GM19238 (cell line): ENCODE data around the gene GPR78.
A peak's percentile ranks its signal among the peaks of the same experiment; 100 is the strongest.

ENCODE experiments used
- DNase-seq: peaks from one replicate; pipeline ENCODE4 v3.0.0; 2011; ENCODE audit warnings: low spot score; ENCODE audit not compliant: insufficient read length

Gene GPR78

DNA sequence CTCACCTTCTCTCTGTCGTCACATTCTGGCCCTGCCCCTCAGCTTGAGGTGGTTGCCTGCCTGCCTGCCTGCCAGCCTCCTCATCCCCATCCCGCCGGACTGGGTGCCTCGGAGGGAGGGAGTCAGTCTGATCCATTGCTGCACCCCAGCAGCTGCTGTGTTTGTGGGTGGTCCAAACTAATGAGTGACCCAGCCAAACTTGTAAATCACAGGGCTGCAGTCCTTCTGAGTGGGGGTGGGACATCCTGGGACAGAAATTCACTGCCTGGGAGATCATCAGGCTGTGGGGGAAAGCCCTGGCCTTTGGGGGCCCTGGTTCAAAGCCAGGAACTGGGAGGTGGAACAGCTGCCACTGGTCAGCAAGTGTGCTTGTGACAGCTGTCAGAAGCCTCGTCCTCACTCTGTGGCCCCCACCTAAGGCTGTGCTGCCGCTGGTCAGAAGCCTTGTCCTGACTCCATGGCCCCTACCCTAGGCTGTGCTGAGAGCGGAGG lies 5.6 kb downstream of the GPR78 start:
- no peak for DNase-seq

DNA sequence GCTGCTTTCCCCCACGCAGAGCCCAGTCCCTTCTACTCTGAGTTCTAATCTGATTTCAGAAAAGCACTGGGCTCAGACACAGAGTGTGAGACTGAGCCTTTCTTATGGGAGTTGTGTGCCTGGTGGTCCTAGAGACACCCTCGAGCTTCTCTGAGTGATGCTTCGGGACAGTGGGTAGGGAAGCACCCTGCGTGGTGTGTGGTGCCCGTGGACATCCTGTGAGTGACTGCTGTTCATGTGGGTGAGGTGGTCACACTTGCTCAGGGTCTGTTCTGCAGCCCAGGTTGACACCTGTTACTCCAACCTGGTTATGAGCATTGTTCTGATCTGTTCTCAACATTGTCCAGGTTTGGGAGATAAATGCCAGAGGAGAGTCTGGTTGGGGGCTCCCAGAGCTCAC lies 6.1 kb downstream of the GPR78 start:
- DNase-seq: no peak

DNA sequence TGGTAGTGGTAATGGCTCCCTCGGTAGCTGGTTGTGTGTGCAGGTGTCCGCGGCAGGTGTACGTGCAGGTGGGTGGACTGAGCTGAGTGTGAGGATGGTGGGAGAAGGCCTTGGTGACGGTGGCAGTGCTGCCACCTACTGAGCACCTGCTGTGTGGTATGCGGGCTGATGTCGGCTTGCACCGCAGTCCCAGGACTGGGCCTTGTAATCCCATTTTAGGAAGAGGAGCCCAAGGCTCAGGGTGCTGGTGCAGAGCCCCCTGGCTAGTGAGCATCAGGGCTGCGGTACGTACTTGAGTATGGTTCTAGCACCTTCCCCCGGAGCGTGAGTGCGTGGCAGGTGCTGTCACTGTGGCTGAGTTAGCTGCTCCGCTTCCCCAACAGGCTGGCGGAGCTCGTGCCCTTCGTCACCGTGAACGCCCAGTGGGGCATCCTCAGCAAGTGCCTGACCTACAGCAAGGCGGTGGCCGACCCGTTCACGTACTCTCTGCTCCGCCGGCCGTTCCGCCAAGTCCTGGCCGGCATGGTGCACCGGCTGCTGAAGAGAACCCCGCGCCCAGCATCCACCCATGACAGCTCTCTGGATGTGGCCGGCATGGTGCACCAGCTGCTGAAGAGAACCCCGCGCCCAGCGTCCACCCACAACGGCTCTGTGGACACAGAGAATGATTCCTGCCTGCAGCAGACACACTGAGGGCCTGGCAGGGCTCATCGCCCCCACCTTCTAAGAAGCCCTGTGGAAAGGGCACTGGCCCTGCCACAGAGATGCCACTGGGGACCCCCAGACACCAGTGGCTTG lies 6.7 kb downstream of the GPR78 start:
- no peak for DNase-seq

DNA sequence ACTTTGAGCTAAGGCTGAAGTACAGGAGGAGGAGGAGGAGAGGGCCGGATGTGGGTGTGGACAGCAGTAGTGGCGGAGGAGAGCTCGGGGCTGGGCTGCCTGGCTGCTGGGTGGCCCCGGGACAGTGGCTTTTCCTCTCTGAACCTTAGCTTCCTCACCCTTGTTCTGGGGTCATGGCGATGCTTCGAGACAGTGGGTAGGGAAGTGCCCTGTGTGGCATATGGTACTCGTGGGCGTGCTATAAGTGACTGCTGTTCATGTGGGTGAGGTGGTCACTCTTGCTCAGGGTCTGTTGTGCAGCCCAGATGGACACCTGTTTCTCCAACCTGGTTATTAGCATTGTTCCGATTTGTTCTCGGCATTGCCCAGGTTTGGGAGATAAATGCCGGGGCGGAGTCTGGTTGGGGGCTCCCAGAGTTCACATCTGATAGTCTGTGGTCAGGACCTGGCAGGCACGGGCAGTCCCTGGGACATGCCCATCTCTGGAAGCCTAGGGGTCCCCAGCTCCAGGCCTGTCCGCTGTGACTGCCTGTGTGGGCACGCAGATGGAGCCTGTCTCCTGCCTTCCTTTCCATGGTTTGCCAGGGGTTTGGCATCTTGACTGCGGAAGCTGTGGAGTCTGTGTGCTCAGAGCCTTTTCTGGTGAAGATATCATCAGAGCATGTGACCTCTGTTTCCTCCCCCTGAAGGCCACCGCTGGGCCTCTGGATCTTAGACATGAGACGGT lies 7.4 kb downstream of the GPR78 start:
- DNase-seq: no peak

DNA sequence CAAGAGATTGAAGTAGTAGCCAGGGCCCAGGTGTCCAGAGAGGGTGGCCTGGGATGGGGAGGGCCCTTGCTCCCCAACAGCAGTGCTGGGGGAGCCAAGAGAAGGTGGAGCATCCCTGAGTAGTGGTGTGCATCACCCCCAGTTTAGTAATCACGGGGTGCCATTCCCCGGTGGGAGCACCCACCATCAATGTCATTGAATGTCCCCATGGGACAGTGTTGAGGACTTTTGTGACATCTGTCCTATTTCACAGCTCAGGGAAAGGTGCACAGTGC lies 7.9 kb downstream of the GPR78 start:
- DNase-seq: no peak

DNA sequence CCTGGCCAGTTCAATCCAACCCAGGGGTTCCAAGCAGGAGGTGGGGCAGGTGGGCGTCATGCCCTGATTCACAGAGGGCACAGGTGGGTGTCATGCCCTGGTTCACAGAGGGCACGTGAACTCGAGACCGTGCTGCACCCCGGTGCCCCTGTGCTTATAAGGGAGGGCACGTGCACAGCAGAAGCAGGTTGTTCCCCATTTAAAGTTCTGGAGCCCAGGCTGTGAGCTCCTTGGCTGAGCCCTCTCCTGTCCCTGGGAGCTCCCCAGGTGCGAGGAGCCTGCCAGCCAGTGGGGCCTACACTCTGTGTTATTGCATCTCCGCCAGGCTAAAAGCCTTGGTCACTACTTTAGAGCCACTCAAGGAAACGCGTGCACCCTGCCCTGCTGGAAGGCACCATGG lies 9.1 kb downstream of the GPR78 start:
- no peak for DNase-seq

DNA sequence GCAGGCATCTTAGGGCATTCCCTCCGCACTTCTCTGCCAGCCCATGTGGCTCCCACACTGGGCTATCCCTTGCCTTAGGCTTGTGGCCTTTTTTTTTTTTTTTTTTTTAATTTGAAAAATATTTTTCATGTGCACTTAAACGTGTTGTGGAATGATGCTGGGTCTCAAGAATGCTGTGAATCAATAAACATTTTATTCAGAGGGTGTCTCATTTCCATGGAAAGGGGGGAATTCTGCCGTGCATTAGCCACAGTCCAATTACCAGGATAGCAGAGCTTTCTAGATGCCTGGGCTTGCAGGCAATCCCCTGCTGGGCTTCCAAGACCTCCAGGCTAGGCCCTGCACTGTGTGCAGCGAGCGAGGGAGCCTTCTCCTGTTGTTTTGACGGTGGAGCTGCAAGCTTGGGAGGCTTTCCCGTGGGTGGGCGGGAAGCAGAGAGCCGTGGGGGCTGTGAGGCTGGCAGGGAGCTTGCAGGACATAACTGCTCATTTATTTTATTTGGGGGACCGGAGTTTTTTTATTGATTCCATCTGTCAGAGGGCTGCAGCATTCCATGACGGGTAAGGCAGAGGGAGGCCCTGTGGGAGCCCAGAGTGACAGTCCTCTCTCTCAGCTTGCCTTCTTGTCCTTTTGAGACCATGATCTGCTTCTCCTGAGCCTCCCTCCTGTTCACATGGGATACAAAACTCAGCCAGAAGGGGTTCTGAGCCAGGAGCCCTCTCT lies 9.8 kb downstream of the GPR78 start:
- DNase-seq: no peak

DNA sequence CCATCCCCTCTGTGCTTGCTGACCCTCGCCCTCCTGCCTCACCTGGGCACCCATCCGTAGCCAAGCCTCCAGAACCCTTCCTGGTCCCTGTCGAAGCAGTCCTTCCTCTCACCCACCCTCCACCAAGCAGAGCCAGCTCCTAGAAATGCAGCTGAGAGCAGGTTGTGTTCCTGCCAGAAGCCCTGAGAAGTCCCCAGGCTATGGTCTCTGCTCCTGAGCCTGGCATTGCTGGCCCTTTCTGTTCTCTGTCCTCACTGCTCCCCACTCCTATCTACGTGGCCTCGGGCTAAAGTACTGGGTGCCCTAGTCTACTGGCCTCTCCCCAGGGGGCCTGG lies 10.3 kb downstream of the GPR78 start:
- no peak for DNase-seq

DNA sequence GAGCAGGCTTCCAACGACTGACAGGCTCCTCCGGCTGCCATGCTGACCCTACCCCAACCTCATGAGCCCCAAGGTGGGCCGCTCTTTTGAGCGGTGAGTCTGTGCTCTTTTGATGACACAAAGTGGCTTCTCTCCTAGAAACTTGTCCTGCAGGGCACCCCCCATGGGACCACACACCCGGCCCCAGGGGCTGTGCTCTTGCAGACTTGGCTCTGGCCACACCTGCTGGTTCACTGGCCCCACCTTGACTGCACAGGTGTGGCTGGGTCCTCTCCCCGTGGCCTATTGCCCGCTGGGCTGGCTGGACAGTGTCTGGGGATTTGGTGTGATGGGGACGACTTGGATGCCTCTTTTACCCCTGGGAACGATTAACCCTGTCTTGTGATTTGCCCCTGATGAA lies 10.9 kb downstream of the GPR78 start:
- DNase-seq: no peak

DNA sequence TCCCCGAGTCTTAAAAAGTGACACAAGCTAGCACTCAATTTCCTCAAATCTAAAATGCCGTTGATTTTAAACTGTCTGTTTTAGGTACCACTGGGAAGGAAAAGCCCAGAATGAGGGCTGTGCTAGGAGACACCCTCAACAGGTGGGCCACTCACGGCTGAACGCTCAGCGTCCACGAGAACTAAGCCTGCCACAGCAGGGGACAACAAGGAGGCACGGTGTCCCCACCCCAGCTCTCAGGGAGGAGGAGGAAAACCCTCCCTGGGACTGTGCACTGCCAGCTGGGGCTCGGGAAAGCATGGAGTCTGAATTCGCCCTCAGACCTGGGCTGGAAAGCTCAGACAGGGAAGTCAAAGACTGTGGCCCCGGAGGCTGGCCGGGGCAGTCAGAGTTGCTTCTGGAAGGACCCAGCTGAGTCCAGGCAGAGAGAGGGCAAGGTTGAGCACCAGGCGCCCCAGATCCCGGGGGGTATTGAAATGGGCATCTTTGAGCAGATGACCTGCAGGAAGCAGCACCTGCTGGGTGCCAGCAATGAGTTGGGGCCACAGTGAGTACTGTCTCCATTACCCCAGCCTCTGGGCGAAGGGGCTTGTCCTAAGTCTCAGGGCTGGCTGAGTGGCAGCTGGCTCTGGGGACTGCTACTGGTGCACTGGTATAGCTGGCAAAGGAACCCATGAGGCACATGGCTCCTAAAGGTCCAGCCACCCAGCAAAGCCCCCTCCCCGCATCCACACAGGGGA lies 11.6 kb downstream of the GPR78 start:
- no peak for DNase-seq

DNA sequence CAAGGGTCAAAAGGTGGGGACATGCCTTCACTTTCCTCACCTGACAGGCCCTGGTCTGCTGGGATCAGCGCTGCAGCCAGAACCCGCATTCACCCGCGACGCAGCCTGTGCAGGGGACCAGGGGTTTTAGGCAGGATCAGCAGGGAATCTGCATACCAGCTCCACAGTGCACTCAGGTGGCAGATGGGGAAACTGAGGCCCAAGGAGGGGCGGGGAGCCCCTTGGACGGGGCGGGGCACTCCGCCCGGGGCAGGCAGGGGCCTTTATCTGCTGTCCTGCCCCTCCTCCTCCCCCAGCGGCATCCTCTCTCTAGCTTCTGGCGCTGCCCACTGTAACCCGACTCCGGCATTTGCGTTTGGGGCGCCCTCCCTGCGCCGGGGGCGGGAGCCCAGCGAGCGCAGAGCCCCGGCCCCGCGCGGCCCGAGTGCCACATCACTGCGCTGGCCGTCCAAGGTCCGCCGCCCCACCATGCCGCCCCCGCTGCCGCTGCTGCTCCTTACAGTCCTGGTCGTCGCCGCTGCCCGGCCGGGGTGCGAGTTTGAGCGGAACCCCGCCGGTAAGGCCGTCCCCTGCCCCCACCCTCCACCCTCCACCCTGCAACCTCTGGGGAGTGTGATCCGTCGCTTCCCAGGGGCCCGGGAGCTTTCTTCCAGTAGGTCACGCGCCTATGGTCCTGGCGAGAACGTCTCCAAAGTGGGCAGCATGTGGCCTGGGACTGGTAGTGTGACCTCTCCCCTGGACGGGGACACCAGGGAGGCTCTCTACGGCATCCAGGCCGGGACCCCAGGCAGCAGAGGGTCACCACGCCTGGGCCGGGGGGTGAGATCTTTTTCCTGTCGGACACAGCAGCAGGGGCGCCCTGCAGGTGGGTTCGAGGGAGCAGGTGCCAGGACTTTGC lies 12.4 kb downstream of the GPR78 start, which contains the start of gene CPZ:
TSS of gene CPZ (plus strand) at position 400 of the 898 bp plus-strand sequence. CDS start at position 469, 69 bp downstream.
- DNase-seq: no peak

DNA sequence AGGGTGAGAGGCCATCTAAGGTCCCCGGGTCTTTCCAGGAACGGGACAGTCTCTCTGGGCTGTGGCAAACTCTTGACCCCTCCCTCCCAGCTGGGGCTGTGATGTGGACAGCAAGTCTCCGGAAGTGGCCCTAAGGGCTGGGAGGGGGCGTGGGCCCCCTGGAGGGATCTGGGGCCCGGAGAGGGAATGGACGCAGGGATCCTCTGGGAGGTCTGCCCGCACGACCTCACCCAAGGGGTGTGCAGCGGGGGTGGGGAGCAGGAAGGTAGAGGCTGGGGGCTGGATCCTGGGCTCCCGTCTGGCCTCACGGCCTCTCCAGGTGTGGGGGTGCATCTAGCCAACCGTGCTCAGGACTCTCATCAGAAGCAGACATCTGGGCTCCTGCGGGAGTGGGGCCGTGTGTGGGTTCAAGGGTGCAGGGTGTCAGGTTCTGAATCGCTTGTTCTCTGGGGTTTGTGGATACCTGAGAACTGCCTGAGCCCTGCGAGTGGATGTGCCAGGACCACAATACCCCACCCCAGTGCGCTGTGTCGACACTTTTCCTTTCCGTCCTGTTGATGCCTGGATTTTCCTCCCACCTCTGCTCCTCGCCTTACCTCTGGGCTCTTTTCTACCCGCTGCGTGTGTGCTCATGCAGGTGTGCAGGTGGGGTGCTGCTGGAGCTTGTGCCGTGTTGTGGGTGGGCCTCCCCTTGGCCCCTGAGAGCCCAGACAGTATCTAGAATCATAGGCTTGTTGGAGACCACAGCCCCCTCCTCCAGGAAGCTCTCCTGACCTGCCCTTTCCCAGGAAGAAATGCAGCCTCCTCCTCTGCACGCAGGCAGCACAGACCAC lies 13.3 kb downstream of the GPR78 start:
- DNase-seq: no peak

DNA sequence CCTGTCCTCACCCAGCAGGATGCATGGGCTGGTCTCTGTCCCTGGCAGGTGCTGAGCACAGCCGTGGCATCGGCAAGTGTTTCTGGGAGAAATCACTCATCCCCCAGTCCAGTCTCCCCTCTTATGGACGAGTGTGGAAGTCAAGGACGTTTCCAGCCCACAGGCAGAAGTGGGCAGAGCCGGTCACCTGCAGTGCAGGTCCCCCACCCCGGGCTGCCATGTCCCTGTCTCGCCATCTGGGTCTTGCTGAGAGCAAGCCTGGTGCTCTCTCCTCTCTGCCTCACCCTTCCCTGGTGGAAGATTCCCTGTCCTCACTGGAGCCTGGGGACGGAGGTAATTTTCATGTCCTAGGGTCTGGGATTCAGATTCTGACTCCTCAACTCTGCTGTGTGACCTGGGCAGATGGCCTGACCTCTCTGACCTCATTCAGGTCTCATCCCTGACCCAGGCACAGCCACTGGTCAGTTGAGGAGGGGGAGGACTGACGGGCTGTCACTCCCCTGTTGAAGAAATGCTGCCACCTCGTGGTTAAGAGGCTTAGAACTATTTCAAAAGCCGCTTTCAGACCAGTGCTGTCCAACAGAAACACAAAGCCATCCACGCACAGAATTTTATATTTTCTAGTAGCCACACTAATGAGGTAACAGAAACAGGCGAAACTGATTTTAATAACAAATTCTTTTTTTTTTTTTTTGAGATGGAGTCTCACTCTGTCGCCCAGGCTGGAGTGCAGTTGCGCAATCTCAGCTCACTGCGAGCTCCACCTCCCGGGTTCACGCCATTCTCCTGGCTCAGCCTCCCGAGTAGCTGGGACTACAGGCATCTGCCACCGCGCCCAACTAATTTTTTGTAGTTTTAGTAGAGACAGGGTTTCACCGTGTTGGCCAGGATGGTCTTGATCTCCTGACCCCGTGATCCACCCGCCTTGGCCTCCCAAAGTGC lies 14.2 kb downstream of the GPR78 start:
- peak; percentile 71 for DNase-seq

DNA sequence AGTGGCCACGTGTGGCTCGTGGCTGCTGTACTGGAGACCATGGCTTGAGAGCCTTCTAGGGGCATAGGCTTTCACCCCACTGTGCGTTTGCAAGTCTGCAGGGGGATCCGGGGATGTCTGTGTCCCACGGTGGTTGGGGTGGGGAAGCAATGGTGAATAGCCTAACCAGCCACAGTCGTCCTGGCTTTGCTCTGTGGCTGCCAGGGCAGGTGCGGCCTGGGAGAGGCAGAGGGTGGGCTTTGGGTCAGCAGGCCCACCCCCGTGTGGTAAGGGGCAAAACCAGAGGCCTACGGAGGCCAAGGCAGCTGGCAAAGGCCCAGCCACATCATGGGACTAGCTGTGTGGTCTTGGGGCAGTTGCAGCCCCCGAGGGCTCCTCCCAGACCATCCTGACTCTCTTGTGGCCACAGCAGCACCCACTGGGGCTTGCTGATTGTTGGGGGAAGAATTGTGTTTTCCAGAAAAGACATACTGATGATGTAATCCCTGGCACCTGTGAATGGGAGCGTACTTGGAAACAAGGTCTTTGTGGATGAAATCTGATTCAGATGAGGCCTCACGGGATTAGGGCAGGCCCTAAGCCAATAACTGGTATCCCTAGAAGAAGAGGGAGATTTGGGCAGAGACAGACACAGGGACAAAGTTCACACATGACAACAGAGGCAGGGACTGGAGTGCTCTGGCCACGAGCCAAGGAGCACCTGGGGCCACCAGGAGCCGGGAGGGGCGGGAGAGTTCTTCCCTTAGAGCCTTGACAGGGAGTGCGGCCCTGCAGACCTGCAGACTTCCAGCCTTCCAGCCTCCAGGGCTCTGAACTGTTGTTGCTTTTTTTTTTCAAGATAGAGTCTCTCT lies 15.3 kb downstream of the GPR78 start:
- DNase-seq: no peak

DNA sequence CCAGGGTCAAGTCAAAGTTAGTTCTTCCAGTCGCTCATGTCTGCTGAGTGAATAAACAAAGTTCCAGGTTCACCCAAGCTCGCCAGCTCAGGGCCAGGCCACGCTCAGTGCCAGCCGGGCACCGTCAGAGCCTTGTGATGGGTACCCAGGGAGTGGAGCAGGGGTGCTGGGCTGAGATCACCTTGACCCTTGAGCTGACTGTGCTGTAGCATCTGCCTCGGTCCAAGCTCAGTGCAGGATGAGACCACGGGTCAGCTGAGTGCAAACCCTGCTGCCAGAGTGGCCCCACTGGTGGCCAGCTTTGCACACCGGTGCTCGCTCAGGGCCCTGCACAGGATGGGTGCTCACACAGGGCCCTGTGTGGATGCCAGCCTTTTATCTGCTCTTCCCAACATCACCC lies 16.7 kb downstream of the GPR78 start:
- no peak for DNase-seq

DNA sequence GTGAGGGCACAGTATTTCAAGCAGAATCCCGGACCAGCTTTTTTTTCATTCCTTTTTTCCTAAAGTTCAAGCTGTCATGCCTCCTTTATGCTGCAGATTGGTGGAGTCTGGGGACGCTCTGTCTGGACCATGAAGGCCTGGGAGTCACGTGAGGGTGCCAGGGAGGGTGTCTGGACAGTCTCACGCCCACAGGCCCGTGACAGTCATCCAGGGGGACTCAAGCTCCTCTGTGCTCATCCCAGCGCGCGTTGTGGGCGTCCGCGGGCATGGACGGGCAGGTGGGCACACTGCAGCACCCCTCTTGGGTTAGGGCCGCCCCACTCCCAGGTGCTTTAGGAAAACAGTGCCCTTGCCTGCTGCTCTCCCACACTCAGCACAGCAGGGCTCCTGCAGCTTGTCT lies 17.1 kb downstream of the GPR78 start:
- DNase-seq: no peak

DNA sequence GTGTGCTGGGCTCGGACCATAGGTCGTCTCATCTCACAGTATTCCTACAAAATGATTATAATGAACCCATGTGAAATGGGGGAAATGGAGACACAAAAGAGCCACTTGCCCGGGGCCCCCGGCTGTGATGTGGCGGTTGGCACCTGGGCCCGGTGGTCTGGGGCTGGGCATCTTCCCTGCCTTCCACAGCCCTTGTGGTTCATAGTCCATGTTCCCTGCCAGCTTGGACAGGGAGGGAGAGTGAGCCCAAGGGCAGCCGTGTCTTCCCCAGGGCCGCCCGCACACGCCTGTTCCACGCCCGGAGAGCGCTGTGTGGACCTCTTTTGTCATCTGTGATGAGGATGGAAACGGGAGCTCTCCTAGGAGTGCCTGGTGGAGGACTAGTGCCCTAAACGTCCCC lies 17.6 kb downstream of the GPR78 start:
- no peak for DNase-seq
